22Rv1 (cell line): ENCODE measurements around the gene ZNF710.

Source experiments
- CTCF ChIP-seq: fragments of 450-650 bp; IDR thresholded peaks from 2 replicates; pipeline ENCODE4 v1.5.1; 2017; ENCODE audit warnings: mild to moderate bottlenecking
- ZFX ChIP-seq: fragments of 450-650 bp; IDR thresholded peaks from 2 replicates; pipeline ENCODE4 v1.6.1; 2017; ENCODE audit warnings: antibody characterized with exemption, borderline replicate concordance

GRCh38 chr15:90074023-90074422 is 72.9 kb downstream of the ZNF710 start:
- TF ChIP-seq CTCF (no peak), ZFX (no peak)
